Activated naive CD8-positive, alpha-beta T cell treated with anti-CD3 and anti-CD28 coated beads, Interleukin-2, amount 50 U/mL, for 16 hours (primary cell): ENCODE data around the gene RAP1A.
"Not testable (repeated sequence)": the region's sequence is repeated elsewhere in the genome, so short reads cannot be mapped to it uniquely, and the experiment has no call there.

Source experiments
- DNase-seq: peaks from one replicate; pipeline ENCODE4 v3.0.0-alpha.2; 2020; ENCODE audit warnings: low read depth, low spot score

RAP1A gene

DNA sequence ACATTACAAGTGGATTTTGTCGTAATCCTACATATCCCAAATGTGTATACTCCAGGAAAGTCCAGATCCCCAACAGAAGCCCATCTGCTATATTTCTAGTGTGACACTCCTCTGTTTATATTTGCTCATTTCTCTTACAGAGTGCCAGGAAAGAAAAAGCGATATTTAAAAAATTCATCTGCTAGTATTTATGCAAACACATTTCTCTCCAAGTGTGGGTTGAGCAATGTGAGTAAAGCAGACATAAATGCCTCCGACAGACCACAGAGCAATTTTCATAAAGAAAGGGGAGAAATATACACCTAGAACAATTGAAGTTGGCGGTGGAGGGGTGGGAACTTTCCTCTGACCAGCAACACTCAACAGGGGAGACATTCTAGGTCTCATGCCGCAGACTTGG, 22.2 kb upstream of the RAP1A start:
- no peak for DNase-seq

DNA sequence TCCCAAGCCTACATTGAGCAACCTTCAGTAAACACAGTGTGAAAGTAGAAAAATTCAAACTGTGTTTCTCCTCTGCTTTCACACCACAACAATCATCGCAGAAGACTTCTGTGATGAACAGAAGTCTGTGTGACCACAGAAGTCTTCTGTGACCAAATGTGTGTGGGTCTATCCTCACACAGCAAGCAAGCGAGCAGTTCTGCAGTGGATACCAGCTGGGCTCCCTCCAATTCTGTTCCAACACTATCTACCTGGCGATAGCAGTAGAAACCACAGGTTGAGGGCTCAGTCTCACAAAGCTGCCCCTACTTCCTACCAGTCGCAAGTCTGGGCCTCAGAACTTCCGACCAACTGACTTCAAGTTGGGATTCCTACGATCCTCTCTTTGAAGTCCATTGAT, 21.0 kb upstream of the RAP1A start:
- no peak for DNase-seq

DNA sequence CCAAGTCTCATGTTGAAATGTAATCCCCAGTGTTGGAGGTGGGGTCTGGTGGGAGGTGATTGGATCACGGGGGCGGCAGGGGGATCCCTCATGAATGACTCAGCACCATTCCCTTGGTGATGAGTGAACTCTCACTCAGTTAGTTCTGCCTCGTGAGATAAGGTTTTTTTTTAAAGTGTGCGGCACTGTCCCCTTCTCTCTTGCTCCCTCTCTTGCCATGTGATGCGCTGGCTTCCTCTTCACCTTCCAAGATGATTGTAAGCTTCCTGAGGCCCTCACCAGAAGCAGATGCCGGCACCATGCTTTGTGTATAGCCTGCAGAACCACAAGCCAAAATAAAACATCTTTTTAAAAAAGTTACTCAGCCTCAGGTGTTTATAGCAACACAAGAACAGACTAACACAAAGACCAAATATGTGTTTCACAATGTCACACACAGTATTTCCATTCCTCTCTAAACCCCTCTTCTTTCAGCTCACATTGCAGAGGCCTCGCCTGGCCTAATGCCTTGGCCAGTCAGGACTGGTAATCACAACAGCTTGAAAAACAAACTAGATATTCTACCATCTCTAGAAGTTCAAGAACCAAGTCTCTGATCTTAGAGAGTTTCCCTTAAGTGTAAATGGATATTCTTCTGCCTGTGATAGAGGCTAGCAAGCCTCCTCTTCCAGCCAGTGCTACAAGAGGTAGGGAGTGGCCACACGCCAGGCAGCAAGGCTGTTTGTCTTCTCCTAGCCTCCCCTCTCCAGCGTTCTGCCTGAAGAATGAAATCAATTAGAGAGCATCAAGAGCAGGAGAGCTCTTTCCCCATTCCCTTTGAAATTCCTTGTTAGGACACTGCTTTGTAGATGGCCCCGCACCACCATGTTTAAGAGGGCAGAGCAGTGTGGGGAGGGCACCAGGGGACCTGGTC, 19.6 kb upstream of the RAP1A start:
- DNase-seq = no peak

DNA sequence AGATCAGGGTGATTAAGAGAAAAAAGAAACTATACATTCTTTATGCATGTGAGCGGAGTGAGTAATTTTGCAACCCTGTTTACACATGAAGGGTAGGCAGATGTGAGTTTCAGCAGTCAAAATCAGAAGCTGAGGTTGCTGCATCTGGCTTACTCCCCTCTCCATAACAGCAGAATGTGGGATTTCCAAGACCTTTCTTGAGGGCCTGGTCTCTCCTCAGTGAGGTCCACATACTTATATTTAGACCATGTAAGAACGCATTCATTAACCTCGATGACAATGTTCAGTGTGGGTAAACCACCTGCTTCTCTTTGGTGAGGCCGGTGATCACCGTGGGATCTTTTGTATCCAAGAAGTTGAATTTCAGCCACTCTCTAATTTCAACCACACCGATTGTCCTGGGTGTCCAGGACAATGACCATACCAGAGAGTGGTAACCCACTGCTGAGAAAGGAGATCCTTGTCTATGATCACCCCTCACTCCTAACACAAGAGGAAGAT, 18.7 kb upstream of the RAP1A start:
- DNase-seq = no peak

DNA sequence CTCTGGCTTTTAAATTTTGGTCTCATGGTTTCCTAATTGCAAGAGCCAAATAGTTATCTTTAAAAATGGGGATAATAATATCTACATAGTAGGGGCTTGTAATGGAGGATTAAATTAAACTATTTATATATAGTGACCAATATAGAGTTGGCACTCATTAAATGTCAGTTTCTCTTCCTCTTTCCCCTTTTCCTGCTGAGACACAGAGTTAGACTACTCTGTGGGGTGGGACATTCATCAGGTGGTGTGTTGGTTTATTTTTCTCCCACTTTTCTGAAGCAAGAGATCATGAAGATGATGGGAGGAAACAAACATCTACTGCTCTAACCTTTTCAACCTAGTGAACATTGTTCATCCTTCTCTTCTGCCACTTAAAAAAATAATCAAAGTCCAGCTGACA, 17.3 kb upstream of the RAP1A start:
- no peak for DNase-seq

DNA sequence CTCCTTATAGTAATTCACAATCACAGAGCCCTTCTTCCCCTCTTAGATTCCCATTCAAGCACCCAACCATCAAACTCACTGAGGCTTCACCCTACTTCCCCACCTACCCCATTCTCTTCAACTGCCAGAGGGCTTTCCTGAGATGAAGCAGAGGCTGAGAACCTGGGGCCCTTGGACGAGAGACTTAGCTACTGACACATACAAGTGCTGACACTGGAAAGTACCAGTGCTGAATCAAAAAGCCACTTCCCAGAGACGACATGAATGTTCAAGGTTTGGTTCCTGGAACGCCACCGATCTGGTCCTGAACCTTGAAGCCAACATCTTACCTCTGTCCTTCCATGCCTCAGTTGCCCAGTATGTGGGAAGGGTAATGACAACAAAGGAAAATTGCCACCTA, 16.6 kb upstream of the RAP1A start:
- DNase-seq = no peak

DNA sequence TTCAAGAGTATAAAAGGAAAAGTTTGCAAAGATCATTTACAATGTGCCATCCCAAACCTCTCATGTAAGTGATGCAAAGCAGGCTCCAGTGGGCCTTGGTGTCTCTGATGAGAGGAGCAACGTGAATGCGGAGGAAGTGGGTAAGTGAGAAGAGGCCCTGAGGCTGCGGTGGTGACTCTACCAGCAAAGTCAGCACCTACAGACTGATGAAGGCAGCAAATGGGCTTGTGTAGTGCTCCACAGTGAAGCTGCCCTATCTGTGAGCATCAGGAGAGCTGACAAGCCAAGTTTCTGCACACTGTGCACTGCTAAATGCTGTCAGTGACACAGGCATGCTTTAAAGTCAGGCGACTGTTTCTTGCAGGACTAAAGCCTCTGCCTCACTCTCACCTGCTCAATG, 15.6 kb upstream of the RAP1A start:
- DNase-seq = peak; percentile 9

DNA sequence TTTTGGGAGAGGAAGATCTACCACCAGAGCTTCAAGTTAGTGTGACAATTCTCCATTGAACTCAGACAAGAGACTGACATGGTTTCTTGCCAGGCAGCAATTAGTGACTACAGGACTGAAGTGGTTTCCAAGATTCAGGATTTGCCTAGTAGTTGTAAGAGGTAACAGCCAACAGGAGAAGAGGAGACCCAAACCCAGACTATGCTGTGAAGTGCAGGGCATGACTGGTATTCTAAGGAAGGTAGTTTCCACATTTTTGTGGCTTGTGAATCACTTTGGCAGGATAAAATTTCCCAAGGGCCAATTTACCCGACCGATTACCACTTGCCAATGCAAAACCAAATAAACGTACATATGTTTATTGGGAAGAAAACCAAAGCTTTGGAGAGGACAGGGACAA, 14.7 kb upstream of the RAP1A start:
- DNase-seq = no peak

DNA sequence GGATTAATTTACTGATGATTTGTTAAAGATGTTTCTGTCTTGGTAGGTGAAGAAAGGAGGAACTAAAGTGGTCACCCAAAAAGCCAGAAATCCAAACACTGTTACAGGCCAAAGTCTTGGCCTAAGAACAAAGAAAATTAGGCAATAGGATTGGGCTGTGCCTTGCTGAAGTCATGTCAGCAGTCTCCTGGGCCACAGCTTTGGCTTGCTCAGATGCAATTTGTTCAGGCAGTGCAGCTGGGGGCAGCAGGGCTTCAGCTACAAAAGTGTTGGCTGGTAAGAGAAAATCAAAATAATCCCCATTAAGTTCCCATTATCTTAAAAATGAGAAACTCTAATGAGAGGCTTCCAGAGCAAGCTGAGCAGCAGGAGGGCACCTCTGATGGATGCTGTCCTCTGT, 14.0 kb upstream of the RAP1A start:
- DNase-seq = no peak

DNA sequence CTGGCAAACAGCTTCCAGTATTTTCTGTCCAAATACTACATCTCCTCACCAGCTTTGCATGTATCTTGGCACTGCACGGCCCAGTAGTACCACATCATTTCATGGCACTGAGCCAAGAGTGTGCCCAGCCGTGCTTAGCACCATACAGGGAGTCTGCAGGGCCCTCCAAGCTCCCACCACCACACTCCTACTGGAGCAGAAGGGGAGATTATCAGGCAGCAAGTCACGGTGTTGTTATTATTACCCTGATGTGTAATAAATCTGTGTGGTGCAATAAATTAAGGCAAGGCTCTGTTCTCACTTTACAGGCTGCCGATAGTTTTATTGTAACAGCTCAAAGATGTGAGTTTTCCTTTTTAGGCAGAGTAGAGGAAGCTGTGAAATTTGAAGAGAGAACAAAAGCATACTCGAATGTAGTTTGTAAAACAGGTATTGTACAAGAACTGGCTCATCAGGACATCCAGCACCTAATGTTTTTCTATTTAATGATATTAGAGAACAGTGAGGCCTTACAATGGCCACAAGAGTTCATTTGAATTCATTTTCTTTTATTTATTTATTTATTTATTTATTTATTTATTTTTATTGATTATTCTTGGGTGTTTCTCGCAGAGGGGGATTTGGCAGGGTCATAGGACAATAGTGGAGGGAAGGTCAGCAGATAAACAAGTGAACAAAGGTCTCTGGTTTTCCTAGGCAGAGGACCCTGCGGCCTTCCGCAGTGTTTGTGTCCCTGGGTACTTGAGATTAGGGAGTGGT, 13.0 kb upstream of the RAP1A start:
- DNase-seq = not testable (repeated sequence)

DNA sequence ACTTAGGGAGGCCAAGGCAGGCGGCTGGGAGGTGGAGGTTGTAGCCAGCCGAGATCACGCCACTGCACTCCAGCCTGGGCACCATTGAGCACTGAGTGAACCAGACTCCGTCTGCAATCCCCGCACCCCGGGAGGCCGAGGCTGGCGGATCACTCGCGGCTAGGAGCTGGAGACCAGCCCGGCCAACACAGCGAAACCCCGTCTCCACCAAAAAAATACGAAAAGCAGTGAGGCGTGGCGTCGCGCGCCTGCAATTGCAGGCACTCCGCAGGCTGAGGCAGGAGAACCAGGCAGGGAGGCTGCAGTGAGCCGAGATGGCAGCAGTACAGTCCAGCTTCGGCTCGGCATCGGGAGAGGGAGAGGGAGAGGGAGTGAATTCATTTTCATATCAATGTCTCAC, 11.1 kb upstream of the RAP1A start:
- DNase-seq = not testable (repeated sequence)

DNA sequence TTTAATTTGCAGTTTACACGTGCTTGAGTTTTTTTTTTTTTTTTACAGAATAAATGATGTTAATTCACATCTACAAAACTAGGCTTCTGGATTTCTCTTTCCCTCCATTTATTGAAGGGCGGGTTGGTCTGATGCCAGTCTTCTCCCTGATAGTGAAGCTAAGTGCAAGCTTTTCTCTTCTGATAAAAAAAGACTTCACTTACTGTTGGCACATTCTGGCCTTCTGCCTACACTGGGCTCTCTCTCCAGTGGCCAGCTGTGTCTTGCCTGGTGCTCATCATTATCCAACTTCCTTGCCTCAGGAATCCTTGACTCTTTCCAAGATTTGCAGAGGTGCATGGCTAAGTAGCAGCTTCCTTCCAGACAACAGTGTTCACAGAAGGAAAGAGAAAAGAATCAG, 7.6 kb upstream of the RAP1A start:
- no peak for DNase-seq

DNA sequence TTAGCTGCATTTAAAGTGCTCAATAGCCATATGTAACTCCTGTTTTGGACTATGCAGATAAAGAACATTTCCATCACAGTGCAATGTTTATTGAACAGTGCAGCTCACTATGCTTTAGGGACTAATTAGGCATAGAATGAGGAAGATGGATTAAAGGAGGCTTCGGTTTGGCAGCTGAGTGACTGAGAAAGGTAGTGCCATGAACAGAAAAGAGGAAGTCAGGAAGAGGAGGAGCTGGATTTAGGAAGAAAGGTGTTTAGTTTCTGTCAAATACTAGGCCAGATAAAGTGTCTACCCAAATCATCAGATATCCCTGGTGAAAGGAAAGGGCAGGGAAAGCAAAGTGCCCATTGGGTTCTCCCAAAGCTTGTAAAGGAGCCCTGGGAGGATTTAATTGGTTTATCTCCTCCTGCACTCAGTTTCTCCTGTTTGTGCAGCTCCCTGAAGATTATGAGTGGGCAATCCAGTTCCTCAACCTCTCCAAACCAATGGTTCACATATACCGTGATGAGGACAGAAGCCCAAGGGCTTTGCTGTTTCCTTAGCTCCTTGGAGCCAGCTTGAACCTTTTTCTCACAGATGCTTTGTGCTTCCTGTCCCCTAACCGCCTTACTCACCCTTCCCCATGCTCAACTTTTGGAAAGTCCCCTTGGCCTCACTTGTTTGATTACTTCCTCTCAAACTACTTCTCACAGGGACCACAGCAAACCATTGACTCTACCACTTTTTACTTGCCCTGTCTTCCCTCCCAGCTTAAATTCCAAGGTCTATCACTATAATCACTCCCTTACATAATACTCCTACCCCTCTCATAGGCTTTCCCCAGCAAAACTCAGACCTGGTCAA, 3.5 kb upstream of the RAP1A start:
- DNase-seq = no peak

DNA sequence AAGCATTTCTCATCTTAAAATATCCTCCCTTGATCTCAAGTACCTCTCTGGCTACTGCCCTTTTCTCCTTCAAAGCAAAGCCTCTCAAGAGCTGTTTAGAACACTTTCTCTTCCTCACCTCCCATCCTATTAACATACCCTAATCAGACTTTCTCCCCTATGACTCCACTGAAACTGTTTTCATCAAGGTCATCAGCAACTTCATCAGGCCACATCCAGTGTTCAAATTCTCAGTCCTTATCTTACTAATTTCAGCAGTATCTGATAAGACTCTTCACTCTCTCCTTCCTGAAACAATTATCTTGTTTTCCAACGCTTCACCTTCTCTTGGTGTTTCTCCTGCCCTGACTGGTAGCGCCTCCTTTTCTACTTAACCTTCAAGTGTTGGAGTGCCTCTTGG, 1.5 kb upstream of the RAP1A start:
- no peak for DNase-seq

DNA sequence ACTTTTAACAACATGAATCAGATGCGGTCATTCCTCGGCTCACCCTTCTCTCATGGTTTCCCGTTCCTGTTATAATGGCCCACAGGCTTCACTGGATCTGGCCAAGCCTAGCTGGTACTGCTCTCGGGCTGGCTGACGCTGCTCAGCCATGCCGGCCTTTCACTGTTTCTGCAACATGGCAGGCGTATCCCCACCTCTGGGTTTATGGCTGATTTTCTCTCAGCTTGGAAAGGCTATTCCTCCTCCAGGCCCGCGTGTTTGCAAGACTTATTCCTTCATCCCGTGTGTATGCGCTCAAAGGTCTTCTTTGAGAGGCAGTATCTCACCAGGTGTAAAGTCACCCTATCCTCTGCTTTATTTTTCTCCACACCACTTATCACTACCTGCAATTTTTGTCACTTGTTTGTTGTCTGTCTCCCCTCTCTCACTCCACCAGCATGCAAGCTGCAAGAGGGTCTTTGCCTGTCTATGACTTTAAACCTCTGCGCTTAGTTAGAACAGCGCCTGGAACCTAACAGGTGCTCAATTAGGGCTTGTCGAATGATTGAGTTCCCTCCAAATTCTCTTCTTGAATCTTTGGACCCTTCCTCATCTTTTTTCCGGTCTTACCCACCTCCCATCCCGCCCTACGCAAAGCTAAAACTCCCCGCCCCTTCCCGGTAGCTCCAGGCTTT, 491 bp upstream of the RAP1A start:
- DNase-seq = no peak

DNA sequence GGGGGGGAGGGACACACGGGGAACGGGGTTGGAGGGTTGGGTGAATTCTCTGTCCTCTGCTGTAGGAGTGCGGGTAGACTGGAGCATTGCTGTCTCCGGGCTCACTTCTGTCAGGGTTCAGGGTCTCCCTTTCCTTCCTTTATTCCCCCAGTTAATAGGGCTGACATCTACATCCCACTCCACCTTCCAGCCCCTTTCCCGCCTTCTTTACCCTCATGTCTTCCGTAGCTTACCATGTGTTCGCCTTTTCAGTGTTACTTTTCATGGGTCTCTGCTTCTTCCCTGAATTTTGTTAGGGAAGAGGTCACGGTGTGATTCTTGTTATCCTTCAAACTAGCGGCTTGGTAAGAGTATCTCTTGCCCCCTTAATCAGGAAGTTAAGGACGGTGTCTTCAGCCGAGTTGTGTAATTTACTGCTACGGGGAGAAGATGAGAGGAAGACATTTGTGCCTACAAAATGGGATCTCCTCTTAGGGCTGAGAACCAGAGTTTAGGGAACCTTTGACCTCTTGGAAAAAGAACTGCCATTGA, 917 bp downstream of the RAP1A start:
- no peak for DNase-seq

DNA sequence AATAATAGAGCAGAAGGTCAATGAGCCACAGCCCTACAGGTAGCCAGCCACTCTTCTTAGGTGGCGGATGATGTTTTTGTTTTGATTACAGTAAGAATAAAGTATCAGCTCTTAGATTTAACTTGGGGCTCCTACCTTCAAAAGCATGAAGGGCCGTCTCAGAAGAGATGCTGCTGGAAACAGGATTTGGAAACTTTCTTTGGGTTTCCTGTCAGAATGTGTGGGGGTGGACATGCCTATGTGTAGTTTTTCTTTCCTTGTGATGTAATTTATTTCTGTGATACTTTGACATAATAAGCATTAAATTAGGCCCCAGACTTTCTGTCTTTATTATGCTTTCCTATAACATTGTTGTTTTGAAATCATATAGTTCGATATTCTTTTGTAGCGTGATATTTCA, 1.5 kb downstream of the RAP1A start:
- DNase-seq = no peak

DNA sequence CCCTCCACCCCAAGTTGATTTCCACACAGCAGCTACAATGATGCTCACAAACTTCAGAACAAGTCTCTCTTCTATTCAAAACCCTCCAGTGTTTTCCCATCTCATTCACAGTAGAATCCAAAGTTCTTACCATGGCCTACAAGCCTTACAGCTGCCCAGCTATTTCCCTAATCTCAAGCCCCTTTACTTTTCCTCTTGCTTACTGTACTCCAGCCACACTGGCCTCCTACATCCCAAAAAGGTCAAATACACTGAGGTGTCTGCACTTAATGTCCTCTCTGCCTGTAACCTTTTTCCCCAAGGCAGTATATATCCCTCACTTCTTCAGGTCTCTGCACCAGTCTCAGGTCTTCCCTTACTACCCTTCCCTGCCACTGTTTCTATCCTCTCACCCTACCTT, 2.6 kb downstream of the RAP1A start:
- no peak for DNase-seq

DNA sequence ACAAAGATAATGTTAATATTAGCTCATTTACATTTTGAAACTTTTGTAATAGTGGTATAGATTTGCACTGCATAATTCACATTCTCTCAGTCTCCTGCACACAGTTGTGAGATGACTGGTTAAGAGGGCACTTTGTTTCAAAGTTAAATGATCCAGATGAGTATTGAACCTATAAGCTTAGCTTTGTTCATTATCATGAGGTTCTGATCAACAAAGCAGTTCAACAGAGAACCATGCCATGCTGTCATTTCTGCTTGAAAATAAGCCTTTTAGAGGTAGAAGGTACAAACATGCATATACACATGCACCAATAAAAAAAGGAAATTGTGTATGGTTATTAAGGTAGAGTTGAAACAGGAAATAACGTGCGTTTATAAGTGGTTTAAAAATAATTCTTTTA, 4.8 kb downstream of the RAP1A start:
- DNase-seq = no peak

DNA sequence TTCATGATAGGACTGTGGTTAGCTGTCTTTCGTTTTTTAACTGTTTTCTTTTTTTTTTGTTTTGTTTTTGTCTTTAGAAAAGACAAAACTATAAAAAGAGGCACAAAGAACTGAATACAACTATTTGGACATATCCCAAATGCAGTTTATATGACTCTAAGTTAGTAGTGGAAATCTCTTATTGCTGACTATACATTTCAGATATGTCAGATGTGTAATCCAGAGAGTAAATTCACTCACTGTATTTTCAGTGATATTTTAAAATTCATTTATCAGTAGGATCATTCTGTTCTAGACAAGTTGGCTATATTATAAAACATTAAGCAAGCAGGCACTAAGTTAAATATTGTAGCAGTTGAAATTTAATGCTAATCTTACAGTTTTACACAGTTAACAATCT, 5.7 kb downstream of the RAP1A start:
- DNase-seq = no peak

DNA sequence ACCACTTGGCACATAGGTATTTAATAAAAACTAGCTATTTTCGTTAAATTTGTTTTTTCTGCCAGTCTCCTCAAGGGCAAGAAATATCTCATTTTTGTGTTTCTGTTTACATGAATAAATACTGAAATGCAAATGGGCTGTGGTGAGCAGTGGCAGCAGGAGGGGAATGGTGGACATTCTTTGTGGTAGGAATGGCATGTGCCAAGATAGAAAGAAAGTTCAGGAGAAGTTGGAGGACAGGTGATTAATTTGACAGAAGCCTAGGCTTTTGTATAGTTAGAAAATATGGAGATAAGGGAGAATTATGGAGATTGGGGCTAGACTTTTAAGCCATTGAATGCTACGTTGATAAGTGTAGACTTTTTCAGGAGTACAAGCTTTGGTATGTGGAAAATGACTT, 8.6 kb downstream of the RAP1A start:
- DNase-seq = no peak
